GM23248 (cell line): ENCODE data around the gene TPRA1. TPM values are rescaled to one million over a fixed set of nuclear protein-coding genes. Genes with fewer than 3 reads are reported as not detected.
A peak's percentile ranks its signal among the peaks of the same experiment; 100 is the strongest.

Source experiments
- DNase-seq: peaks from one replicate; pipeline ENCODE4 v3.0.0-alpha.2; 2015
- H2AFZ ChIP-seq: fragments of 200-600 bp; sonication (generic); 2 replicates; pipeline ENCODE4 v1.6.1; 2016; ENCODE audit warnings: antibody characterized with exemption
- H3F3A ChIP-seq: fragments of 200-600 bp; sonication (generic); 2 replicates; pipeline ENCODE4 v1.6.1; 2016; ENCODE audit warnings: mild to moderate bottlenecking, antibody characterized with exemption, mixed run types; ENCODE audit not compliant: insufficient read depth
- H3K27ac ChIP-seq: fragments of 200-600 bp; sonication (generic); 2 replicates; pipeline ENCODE4 v1.5.1; 2016; ENCODE audit warnings: mild to moderate bottlenecking
- H3K27me3 ChIP-seq: fragments of 200-600 bp; sonication (generic); replicated peaks from 2 replicates; pipeline ENCODE4 v1.6.1; 2016; ENCODE audit warnings: mild to moderate bottlenecking; ENCODE audit not compliant: insufficient read depth
- H3K36me3 ChIP-seq: fragments of 200-600 bp; sonication (generic); 2 replicates; pipeline ENCODE4 v1.6.1; 2016; ENCODE audit warnings: low read depth, mild to moderate bottlenecking
- H3K4me1 ChIP-seq: fragments of 200-600 bp; sonication (generic); 2 replicates; pipeline ENCODE4 v1.6.1; 2016; ENCODE audit warnings: mild to moderate bottlenecking; ENCODE audit not compliant: insufficient read depth
- H3K4me2 ChIP-seq: fragments of 200-600 bp; sonication (generic); one replicate; pipeline ENCODE4 v1.6.1; 2016; ENCODE audit warnings: mild to moderate bottlenecking; ENCODE audit not compliant: unreplicated experiment
- H3K4me3 ChIP-seq: fragments of 200-600 bp; sonication (generic); 2 replicates; pipeline ENCODE4 v1.5.1; 2016; ENCODE audit warnings: mild to moderate bottlenecking
- H3K79me2 ChIP-seq: fragments of 200-600 bp; sonication (generic); 2 replicates; pipeline ENCODE4 v1.6.1; 2016; ENCODE audit warnings: mild to moderate bottlenecking; ENCODE audit not compliant: insufficient read depth
- H3K9ac ChIP-seq: fragments of 200-600 bp; sonication (generic); 2 replicates; pipeline ENCODE4 v1.6.1; 2016; ENCODE audit warnings: mild to moderate bottlenecking
- H3K9me2 ChIP-seq: fragments of 200-600 bp; sonication (generic); 2 replicates; pipeline ENCODE4 v1.6.1; 2016; ENCODE audit warnings: mixed run types, mild to moderate bottlenecking, moderate library complexity; ENCODE audit not compliant: insufficient read depth
- H3K9me3 ChIP-seq: fragments of 200-600 bp; sonication (generic); one replicate; pipeline ENCODE4 v1.6.1; 2017; ENCODE audit warnings: low read depth
- H4K20me1 ChIP-seq: fragments of 200-600 bp; sonication (generic); 2 replicates; pipeline ENCODE4 v1.6.0; 2016; ENCODE audit not compliant: insufficient read depth
- EZH2 ChIP-seq: fragments of 200-600 bp; sonication (generic); IDR thresholded peaks from 2 replicates; pipeline ENCODE4 v1.6.1; 2018; ENCODE audit warnings: antibody characterized with exemption, mild to moderate bottlenecking; ENCODE audit not compliant: insufficient read depth, poor library complexity, severe bottlenecking
- EZH2phosphoT487 ChIP-seq: fragments of 200-600 bp; sonication (generic); IDR thresholded peaks from 2 replicates; pipeline ENCODE4 v1.6.1; 2018; ENCODE audit warnings: antibody characterized with exemption, moderate library complexity, mild to moderate bottlenecking, low read depth; ENCODE audit not compliant: insufficient read depth
- WGBS, 2 experiments: methylation state at CpG; one replicate each; pipeline ENCODE4 v1.1.6; 2015 to 2017; ENCODE audit warnings: low lambda C conversion rate in 2 of 2, low coverage in 1 of 2; ENCODE audit errors: missing lambda C conversion rate in 2 of 2; 5-methylcytosine and 5-hydroxymethylcytosine counted together
- in situ Hi-C: fragments of 300-500 bp; cut with MboI; formaldehyde crosslinking; loops from 2 replicates; pipeline ENCODE4 v1.15.0; 2020
- polyA plus RNA-seq: library from polyadenylated mRNA; unstranded; fragments of >200 nt; fragmentation: Nextera tagmentation; extraction: Ambion mirVana; gene quantifications from 2 replicates; pipeline ENCODE4 v1.2.1, GENCODE V29; 2016
- total RNA-seq: library from RNA; depleted of rRNA; stranded (reverse); fragments of >200 nt; shearing (Covaris generic); gene quantifications from 2 replicates; pipeline ENCODE4 v1.2.3, GENCODE V29; 2014; rRNA removed

Gene TPRA1
- total RNA-seq (56.1 and 65.1 TPM in 2 replicates), polyA plus RNA-seq (42.8 and 45.4 TPM in 2 replicates)

GRCh38 chr3:127590593-127591465, at the start of gene TPRA1:
TSS of gene TPRA1 (minus strand) at chr3:127590733. CDS start at chr3:127580146, 10,587 bp downstream.
- H3K36me3 ChIP-seq, result no peaks in the 10 kb centered on the region
- 1 to 2% methylated on average over 65 to 70 of the region's 72 CpGs for WGBS, 2 experiments
- in situ Hi-C loops, result no loop called here
- peak; percentile 99 for DNase-seq
- TF ChIP-seq EZH2 (no peak), EZH2phosphoT487 (no peak)
- H3F3A ChIP-seq, result peaks cover 9% of the 10 kb centered on the region
- H3K9me3 ChIP-seq, result no peaks in the 10 kb centered on the region
- H3K9me2 ChIP-seq, result no peaks in the 10 kb centered on the region
- H3K4me3 ChIP-seq, result peak within 1 kb of the TSS; percentile 94
- no peaks in the 10 kb centered on the region for H3K27me3 ChIP-seq
- H3K79me2 ChIP-seq, result peaks cover 39% of the 10 kb centered on the region
- H3K4me2 ChIP-seq, result peak within 1 kb of the TSS; percentile 93
- peaks cover 5% of the 10 kb centered on the region; the same call in 1 of the 2 replicates for H4K20me1 ChIP-seq
- H2AFZ ChIP-seq, result peak within 1 kb of the TSS; percentile 62
- H3K9ac ChIP-seq, result peak within 1 kb of the TSS; percentile 97
- peak within 1 kb of the TSS; percentile 92 for H3K27ac ChIP-seq
- H3K4me1 ChIP-seq, result peaks cover 20% of the 10 kb centered on the region

- in situ Hi-C loops, result no loop called here
- Histone ChIP-seq H3K79me2 (no peaks in the 10 kb centered on the region), H3K9me3 (no peaks in the 10 kb centered on the region), H2AFZ (no peak overlapping the region), H3K27ac (no peak overlapping the region), H3K27me3 (no peaks in the 10 kb centered on the region), H3K9me2 (no peaks in the 10 kb centered on the region), H3K36me3 (no peaks in the 10 kb centered on the region), H3F3A (0 out of 2 replicates have a peak, but pooled peaks cover 3% of the 10 kb centered on the region), H3K4me2 (no peak overlapping the region), H3K9ac (no peak overlapping the region), H4K20me1 (no peaks in the 10 kb centered on the region), H3K4me1 (peaks cover 6% of the 10 kb centered on the region; the same call in 1 of the 2 replicates), H3K4me3 (no peak overlapping the region)
- no peak for TF ChIP-seq EZH2
- no peak for TF ChIP-seq EZH2phosphoT487
- DNase-seq, result no peak
- whole genome bisulfite sequencing, 2 experiments, result 95 to 98% methylated on average over 3 of the region's 3 CpGs
Measured at GRCh38 chr3:127640042-127640355, 49.5 kb upstream of the TPRA1 start.

- no peaks in the 10 kb centered on the region for H3K27me3 ChIP-seq
- H3K4me2 ChIP-seq, result no peak overlapping the region
- H4K20me1 ChIP-seq, result no peaks in the 10 kb centered on the region
- TF ChIP-seq EZH2, result no peak
- TF ChIP-seq EZH2phosphoT487, result no peak
- DNase-seq, result peak; percentile 70
- peaks cover 6% of the 10 kb centered on the region; the same call in 1 of the 2 replicates for H3K4me1 ChIP-seq
- no peak overlapping the region for H2AFZ ChIP-seq
- no peaks in the 10 kb centered on the region for H3K9me2 ChIP-seq
- no peaks in the 10 kb centered on the region for H3K9me3 ChIP-seq
- H3K36me3 ChIP-seq, result no peaks in the 10 kb centered on the region
- in situ Hi-C loops, result no loop called here
- H3K79me2 ChIP-seq, result no peaks in the 10 kb centered on the region
- H3K27ac ChIP-seq, result no peak overlapping the region
- WGBS, 2 experiments, result 69 to 79% methylated on average over 5 of the region's 5 CpGs
- no peak overlapping the region for H3K9ac ChIP-seq
- 0 out of 2 replicates have a peak, but pooled peaks cover 3% of the 10 kb centered on the region for H3F3A ChIP-seq
- H3K4me3 ChIP-seq, result no peak overlapping the region
Measured at GRCh38 chr3:127639173-127640041, 48.9 kb upstream of the TPRA1 start.

GRCh38 chr3:127637971-127638370, 47.4 kb upstream of the TPRA1 start:
- H3K27ac ChIP-seq, result no peak overlapping the region
- TF ChIP-seq EZH2phosphoT487, result no peak
- TF ChIP-seq EZH2, result no peak
- no peaks in the 10 kb centered on the region for H3K9me3 ChIP-seq
- DNase-seq, result no peak
- no peaks in the 10 kb centered on the region for H3K79me2 ChIP-seq
- no peak overlapping the region for H2AFZ ChIP-seq
- no peaks in the 10 kb centered on the region for H4K20me1 ChIP-seq
- no peaks in the 10 kb centered on the region for H3K36me3 ChIP-seq
- 0 out of 2 replicates have a peak, but pooled peaks cover 3% of the 10 kb centered on the region for H3F3A ChIP-seq
- H3K4me1 ChIP-seq, result peaks cover 6% of the 10 kb centered on the region; the same call in 1 of the 2 replicates
- H3K4me3 ChIP-seq, result no peak overlapping the region
- H3K9me2 ChIP-seq, result no peaks in the 10 kb centered on the region
- in situ Hi-C loops, result no loop called here
- H3K9ac ChIP-seq, result no peak overlapping the region
- H3K4me2 ChIP-seq, result no peak overlapping the region
- no peaks in the 10 kb centered on the region; the same call in 1 of the 2 replicates for H3K27me3 ChIP-seq
